ENCODE data around the gene GZF1.

DNA sequence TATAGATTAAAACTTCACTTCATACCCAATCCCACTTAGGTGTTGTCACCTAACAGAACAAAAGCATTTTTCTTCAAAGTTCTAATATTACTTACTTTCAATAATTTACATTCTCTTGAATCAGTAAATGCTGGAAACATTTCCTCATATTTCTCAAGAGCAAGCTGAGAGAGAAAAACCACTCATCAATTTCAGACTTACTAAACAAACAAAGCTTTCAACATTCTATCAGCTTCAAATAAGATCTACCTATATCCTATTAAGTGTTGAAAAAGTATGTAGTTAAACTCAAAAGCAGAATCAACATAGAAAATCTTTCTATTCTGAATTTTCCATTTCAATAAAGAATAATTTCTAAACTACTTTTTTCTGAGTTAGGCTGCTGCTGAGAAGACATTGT, 17.8 kb downstream of the GZF1 start:
- TF ChIP-seq, protein P1, sequence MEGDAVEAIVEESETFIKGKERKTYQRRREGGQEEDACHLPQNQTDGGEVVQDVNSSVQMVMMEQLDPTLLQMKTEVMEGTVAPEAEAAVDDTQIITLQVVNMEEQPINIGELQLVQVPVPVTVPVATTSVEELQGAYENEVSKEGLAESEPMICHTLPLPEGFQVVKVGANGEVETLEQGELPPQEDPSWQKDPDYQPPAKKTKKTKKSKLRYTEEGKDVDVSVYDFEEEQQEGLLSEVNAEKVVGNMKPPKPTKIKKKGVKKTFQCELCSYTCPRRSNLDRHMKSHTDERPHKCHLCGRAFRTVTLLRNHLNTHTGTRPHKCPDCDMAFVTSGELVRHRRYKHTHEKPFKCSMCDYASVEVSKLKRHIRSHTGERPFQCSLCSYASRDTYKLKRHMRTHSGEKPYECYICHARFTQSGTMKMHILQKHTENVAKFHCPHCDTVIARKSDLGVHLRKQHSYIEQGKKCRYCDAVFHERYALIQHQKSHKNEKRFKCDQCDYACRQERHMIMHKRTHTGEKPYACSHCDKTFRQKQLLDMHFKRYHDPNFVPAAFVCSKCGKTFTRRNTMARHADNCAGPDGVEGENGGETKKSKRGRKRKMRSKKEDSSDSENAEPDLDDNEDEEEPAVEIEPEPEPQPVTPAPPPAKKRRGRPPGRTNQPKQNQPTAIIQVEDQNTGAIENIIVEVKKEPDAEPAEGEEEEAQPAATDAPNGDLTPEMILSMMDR (IDR thresholded peaks at IDR 0.05) = no peak
- TF ChIP-seq EZH2 (IDR thresholded peaks at IDR 0.05; ENCODE audit: borderline replicate concordance, insufficient read depth, low read depth, low read length, poor library complexity, severe bottlenecking) = no peak
